GM19193 (cell line): ENCODE measurements around the gene RHOJ.

Source experiments
- POLR2A ChIP-seq: IDR thresholded peaks from 4 replicates; pipeline ENCODE4 v1.6.1; 2011; ENCODE audit not compliant: insufficient read depth, insufficient read length; ENCODE audit errors: extremely low read depth

RHOJ gene

DNA sequence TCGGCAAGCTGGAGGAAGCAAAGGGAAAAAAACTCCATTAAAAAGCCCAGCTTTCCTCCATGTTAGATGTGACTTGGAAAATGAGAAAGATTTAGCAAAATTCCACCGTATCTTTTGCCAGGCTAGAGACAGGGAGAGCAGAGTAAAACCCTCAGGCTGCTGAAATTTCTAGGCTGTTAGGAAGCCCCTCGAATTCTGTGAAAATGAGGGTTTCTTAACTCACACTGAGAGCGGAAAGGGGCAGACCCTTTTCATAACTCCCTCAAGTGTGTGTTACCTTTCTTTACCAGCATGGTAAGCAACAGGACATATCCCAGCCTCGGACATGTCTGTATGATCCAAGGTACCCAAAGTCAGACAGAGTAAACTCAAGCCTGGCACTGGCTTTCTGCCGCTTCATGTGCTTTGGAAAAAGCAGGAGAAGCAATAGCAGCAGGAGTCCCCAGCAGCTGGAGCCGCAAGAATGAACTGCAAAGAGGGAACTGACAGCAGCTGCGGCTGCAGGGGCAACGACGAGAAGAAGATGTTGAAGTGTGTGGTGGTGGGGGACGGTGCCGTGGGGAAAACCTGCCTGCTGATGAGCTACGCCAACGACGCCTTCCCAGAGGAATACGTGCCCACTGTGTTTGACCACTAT lies at the start of gene RHOJ:
RHOJ (plus strand) TSS at position 37 of the 637 bp plus-strand sequence; CDS start at position 464, 427 bp downstream.
- TF ChIP-seq POLR2A, result no peak

DNA sequence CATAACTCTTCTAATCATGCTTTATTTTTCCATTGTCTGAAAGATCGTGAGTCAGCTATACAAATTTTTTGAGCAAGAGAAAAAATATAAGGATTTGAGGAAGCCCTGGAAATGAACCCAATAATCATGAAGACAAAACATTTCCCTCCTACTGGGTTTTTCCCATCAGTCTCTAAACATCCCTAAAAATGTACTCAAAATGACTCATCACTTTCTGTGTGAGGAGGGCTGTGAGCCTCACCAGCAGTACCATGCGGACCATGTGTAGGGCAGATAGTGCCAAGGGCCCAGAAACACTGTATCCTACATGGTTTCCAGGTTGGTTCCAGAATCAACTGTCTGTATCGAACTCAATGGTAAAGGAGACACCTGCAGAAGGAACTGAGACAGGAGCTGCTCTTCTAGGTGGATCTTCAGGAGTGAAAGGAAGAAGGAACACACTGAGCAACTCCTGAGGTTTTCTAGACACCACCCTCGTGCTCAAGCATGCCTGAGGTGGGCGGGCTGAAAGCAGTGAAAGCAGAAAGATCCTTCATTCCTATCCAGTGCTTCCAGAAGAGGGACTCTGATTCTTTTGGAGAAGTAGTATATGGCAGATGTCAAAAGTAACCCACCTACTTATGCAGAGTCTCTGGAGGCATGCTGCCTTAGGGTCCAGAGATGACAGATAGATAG lies 48.6 kb upstream of the RHOJ start:
- no peak for TF ChIP-seq POLR2A

DNA sequence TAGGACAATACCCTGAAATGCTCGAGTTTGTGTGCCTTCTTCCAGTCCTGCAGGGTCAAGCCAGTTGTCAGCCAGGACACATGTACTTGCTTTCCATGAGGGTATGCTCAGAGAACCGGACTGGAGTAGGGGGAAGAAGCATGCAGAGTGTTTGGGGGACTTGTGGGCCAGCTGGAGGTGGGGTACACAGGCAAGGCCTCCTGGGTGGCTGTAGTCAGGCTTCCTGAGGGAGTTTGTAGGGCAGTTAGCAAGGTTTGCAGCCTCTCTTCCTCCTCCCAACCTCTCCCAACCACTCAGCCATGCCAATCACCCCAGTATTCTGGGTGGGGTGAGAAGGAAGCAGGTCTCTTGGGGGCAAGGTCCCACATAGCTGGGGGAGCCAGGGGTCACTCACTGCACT lies 47.0 kb upstream of the RHOJ start:
- TF ChIP-seq POLR2A, result no peak

DNA sequence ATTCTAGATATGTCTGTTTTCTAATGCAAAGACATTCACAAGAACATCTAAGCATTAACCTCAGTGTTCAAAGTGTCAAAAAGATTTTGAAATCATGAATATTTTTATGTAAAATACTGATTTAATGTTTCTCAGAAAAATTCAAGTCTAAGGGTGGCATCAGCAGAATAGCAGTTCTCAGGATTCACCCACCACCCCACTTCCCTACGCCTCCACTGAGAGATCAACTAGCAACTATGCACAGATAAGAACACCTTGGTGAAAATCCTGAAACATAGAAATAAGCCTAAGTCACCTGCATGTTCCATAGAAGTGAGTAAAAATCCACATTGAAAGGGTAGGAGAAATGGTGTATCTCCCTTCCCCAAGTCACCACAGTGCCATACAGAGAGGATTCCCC lies 40.9 kb upstream of the RHOJ start:
- TF ChIP-seq POLR2A, result no peak

GRCh38 chr14:63164108-63164683 lies 40.0 kb upstream of the RHOJ start:
- no peak for TF ChIP-seq POLR2A

GRCh38 chr14:63167044-63167443 lies 37.2 kb upstream of the RHOJ start:
- no peak for TF ChIP-seq POLR2A

- no peak for TF ChIP-seq POLR2A
Measured at GRCh38 chr14:63174760-63175191, 29.5 kb upstream of the RHOJ start.

DNA sequence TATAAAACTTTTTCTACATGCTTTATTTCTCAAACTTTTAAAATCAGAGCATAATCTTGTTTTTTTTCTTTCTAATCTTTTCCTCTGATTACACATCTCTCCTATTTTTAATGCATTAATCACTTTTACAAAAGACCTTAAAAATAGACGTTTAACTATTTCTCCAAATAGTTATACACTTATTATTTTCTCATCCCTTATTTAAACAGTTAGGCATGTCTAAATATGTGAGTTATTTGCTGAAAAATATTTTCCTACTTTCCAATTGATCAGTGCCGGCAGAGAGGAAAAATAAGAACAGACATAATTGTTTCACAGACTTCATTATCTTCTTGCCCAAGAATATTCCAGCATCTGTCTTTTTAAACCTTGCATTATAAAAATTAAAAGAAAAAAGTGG lies 28.7 kb upstream of the RHOJ start:
- no peak for TF ChIP-seq POLR2A

- TF ChIP-seq POLR2A, result no peak
Measured at GRCh38 chr14:63178912-63179311, 25.3 kb upstream of the RHOJ start.

DNA sequence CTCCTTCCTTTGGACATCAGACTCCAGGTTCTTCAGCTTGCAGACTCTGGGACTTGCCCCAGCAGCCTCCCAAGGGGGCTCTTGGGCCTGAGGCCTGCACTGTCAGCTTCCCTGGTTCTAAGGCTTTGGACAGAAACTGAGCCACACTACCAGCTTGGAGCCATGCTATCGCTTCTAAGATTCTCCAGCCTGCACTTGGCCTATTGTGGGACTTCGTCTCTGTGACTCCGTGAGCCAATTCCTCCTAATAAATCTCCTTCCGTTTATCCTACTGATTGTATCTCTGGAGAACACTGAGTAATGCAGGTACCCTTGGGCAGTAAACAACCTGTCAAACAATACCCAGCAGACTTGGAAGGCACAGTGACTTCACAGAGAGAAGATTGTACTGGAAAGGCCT lies 24.9 kb upstream of the RHOJ start:
- TF ChIP-seq POLR2A, result no peak

DNA sequence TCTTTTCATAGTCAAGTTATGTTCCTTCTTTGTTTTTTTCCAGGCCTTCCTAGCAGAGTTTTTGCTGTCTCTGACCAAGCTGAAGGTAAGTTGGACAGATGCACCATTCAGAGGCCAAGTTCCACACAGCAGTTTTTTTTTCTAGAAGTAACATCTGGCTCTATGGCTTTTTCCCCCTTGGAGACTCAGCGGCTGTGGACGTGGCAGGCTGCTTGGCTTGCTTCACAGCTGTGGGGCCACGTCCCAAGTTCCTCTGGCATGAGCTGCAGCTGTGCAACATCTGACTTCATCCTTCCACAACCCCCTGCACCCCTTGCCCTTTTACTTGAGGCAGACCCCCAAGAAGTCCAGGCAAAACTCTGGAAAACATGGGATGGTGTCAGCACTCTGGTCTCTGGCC lies 24.2 kb upstream of the RHOJ start:
- TF ChIP-seq POLR2A, result no peak

DNA sequence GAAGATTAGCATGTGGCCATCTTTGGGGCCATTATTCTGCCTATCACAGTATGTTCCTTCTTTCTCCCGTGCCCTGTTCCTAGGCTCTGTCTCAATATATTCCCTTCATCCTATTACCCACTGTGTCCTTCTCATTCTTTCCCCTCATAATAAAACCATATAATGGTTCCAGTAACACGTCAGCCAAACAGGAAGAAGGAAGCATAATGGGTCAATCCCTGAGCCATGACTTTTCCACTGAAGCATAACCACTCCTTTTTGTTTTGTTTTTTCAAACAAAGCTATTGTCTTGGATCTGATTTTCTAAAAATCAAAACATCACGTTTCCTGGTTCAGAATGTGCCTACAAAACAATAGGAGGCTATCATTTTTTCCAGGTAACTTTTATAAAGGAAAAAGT lies 21.3 kb upstream of the RHOJ start:
- TF ChIP-seq POLR2A, result no peak

- TF ChIP-seq POLR2A, result no peak
Measured at GRCh38 chr14:63186453-63186852, 17.8 kb upstream of the RHOJ start.

GRCh38 chr14:63191211-63191610 lies 13.0 kb upstream of the RHOJ start:
- no peak for TF ChIP-seq POLR2A

GRCh38 chr14:63192085-63192484 lies 12.2 kb upstream of the RHOJ start:
- TF ChIP-seq POLR2A, result no peak

- no peak for TF ChIP-seq POLR2A
Measured at GRCh38 chr14:63193236-63193635, 11.0 kb upstream of the RHOJ start.
